Measurements from ENCODE around the gene ZDHHC1.

ZDHHC1 gene

GRCh38 chr16:67460961-67461360, 44.7 kb upstream of the ZDHHC1 start:
- TF ChIP-seq CTCF (IDR thresholded peaks at IDR 0.05; ENCODE audit: control insufficient read depth, extremely low read depth, insufficient read depth): no peak
- H3K4me3 ChIP-seq (ENCODE audit: low read depth, low read length): no peak overlapping the region
- no peak for DNase-seq (ENCODE audit: low read depth)

GRCh38 chr16:67460168-67460567, 43.9 kb upstream of the ZDHHC1 start:
- TF ChIP-seq CTCF (IDR thresholded peaks at IDR 0.05; ENCODE audit: control insufficient read depth, extremely low read depth, insufficient read depth): no peak
- DNase-seq (ENCODE audit: low read depth): no peak
- H3K4me3 ChIP-seq (ENCODE audit: low read depth, low read length): no peak overlapping the region

- no peak overlapping the region for H3K4me3 ChIP-seq (ENCODE audit: low read depth, low read length)
- DNase-seq (ENCODE audit: low read depth): no peak
- TF ChIP-seq CTCF (IDR thresholded peaks at IDR 0.05; ENCODE audit: control insufficient read depth, extremely low read depth, insufficient read depth): no peak
These were observed 43.5 kb upstream of the ZDHHC1 start for GRCh38 chr16:67459861-67460150.

- peak; percentile 52 for DNase-seq (ENCODE audit: low read depth)
- H3K4me3 ChIP-seq (ENCODE audit: low read depth, low read length): peak overlapping the region; percentile 8; the same call in 1 of the 2 replicates
- TF ChIP-seq CTCF (IDR thresholded peaks at IDR 0.05; ENCODE audit: control insufficient read depth, extremely low read depth, insufficient read depth): no peak
These were observed 43.0 kb upstream of the ZDHHC1 start for GRCh38 chr16:67459066-67459860.

GRCh38 chr16:67458121-67458641, 41.9 kb upstream of the ZDHHC1 start:
- DNase-seq (ENCODE audit: low read depth): no peak
- TF ChIP-seq CTCF (IDR thresholded peaks at IDR 0.05; ENCODE audit: control insufficient read depth, extremely low read depth, insufficient read depth): no peak

GRCh38 chr16:67457611-67458010, 41.3 kb upstream of the ZDHHC1 start:
- no peak overlapping the region for H3K4me3 ChIP-seq (ENCODE audit: low read depth, low read length)
- no peak for TF ChIP-seq CTCF (IDR thresholded peaks at IDR 0.05; ENCODE audit: control insufficient read depth, extremely low read depth, insufficient read depth)
- DNase-seq (ENCODE audit: low read depth): no peak

More at GRCh38 chr16:67458121-67458641, 41.9 kb upstream of the ZDHHC1 start:
- no peak overlapping the region for H3K4me3 ChIP-seq (ENCODE audit: low read depth, low read length)

Measured in LNCaP clone FGC (cell line).